ENCODE measurements around the gene KCNJ1.

GRCh38 chr11:128809128-128809527 lies 58.0 kb downstream of the KCNJ1 start:
- TF ChIP-seq CTCF (IDR thresholded peaks at IDR 0.05) (no peak), POLR2A (IDR thresholded peaks at IDR 0.05) (no peak)
